Natural killer cell treated with Interleukin-12 subunit alpha and Interleukin-12 subunit beta and Interleukin-15 and Interleukin-18, amount 100 ng/mL, for 72 hours (primary cell): ENCODE measurements around the gene HOXA3. TPM values are rescaled to one million over a fixed set of nuclear protein-coding genes. Genes with fewer than 3 reads are reported as not detected.

ENCODE experiments used
- ATAC-seq, 2 donors: fragments of 150-1000 bp; cut with Tn5 transposase in 1 of 2; sonication (Bioruptor Pico), chemical (Tn5 transposase) in 1 of 2; 2 replicates each; pipeline ENCODE4 v1.10.0; 2021
- DNase-seq: peaks from one replicate; pipeline ENCODE4 v3.0.0; 2022; ENCODE audit warnings: low spot score
- H3K27ac Mint-ChIP-seq, 2 donors: 1 replicate in 1 of 2; 2 replicates in 1 of 2; pipeline ENCODE4 v1.8.0; 2022; ENCODE audit warnings: mixed read lengths in 2 of 2, mild to moderate bottlenecking in 1 of 2, moderate library complexity in 1 of 2
- H3K27me3 Mint-ChIP-seq, 2 donors: 1 replicate in 1 of 2; 2 replicates in 1 of 2; pipeline ENCODE4 v1.8.0; 2022; ENCODE audit warnings: mixed read lengths in 2 of 2
- H3K36me3 Mint-ChIP-seq: one replicate; pipeline ENCODE4 v1.8.0; 2022; ENCODE audit warnings: mixed read lengths
- H3K4me1 Mint-ChIP-seq, 2 donors: 1 replicate in 1 of 2; 2 replicates in 1 of 2; pipeline ENCODE4 v1.8.0; 2022; ENCODE audit warnings: low read depth in 2 of 2, mixed read lengths in 2 of 2, mild to moderate bottlenecking in 1 of 2
- H3K4me3 Mint-ChIP-seq: one replicate; pipeline ENCODE4 v1.8.0; 2022; ENCODE audit warnings: mixed read lengths
- H3K9me3 Mint-ChIP-seq: 2 replicates; pipeline ENCODE4 v1.8.0; 2022; ENCODE audit warnings: mixed read lengths
- total RNA-seq, 2 donors: library from RNA; stranded (reverse); gene quantifications; one replicate each; pipeline ENCODE4 v1.2.3, GENCODE V29; 2022

Gene HOXA3
- total RNA-seq, 2 donors from 2014 or later = not detected

DNA sequence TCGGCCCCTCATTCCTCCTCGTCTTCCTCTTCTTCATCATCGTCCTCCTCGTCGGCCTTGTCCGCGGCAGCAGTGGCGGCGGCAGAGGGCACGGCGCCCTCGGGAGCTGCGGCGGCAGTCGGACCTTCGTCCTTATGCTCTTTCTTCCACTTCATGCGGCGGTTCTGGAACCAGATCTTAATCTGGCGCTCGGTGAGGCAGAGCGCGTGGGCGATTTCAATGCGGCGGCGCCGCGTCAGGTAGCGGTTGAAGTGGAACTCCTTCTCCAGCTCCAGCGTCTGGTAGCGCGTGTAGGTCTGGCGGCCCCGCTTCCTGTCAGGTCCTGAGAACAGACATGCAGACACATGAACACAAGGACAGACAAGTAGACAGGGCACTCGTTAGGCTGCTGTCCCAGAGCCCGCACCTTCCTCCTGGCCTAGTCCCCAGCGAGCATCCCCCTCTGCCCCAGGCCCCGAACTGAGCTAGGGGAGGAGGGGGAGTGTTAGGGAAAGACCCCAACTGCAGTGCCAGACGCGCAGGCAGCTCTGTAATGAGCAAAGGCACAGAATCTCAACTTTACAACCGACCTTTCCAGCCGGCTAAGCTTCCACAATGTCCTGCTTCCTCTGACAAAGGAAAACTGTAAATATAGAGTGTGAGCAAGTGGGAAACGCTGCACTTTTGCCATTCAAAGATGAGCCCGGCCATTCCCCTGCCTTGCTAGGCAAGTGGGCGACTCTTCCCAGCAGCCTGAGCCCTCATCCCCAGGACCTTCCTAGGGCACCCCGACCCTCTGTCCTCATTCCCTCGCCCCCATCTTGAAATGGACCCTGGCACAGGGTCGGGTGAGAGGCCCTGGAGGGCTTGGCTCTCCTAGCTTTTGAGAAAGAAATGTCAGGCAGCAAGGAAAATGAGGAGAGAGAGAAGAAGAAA lies 2.8 kb upstream of the HOXA3 start:
- peak; percentile 55 for DNase-seq

DNA sequence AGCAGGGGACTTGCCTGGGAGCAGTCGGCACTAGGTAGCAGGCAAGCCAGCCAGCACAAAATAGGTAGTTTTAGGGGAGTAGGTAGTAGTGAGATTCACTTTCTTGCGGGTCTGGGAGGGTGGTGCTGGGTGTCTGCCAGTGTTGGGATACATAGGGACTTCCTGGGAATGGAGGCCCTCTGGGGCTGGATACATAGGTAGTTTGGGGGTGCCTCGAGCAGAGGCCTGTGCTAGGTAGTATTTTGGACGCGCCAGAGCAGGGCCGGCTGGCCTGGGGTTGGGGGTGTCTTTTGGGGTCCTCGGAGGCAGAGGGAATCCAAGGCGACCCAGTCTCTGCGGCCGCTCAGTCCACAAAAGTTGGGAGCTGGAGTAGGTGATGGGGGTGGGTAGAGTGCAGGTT lies 2.0 kb upstream of the HOXA3 start:
- Mint-ChIP-seq H3K36me3 (no peaks in the 10 kb centered on the region), H3K4me1 (peaks cover 49 to 59% of the 10 kb centered on the region in 2 donors), H3K27ac (no peak overlapping the region), H3K4me3 (peak overlapping the region; percentile 91), H3K27me3 (peaks cover 64 to 70% of the 10 kb centered on the region in 2 donors), H3K9me3 (no peaks in the 10 kb centered on the region)
- ATAC-seq (no peak), DNase-seq (no peak)

More for the DNA sequence above, 2.8 kb upstream of the HOXA3 start:
- Mint-ChIP-seq H3K27me3 (peaks cover 69 to 78% of the 10 kb centered on the region in 2 donors), H3K9me3 (no peaks in the 10 kb centered on the region), H3K4me1 (peaks cover 55 to 62% of the 10 kb centered on the region in 2 donors), H3K4me3 (peak overlapping the region; percentile 91), H3K27ac (peak overlapping the region; percentile 57 to 64), H3K36me3 (no peaks in the 10 kb centered on the region)
- no peak for ATAC-seq

DNA sequence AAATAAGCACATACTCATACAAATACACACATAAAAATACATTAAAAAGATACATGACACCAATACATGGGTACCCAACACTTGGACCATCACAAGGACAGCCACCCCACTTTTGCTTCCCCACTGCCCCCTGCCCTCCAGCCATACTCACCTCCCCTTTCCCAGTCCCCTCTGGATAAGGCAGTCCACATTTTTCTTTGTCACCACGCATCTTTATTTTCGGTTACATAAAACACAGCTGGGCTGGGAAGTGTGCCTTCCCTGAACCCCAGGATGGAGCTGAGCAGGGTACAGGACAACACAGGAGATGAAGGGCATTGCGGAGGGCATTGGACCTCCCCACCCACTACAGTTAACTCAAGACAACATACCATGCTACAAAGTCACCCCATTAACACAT lies 1.1 kb upstream of the HOXA3 start:
- no peaks in the 10 kb centered on the region for H3K36me3 Mint-ChIP-seq
- peaks cover 49 to 59% of the 10 kb centered on the region in 2 donors for H3K4me1 Mint-ChIP-seq
- DNase-seq (no peak), ATAC-seq (no peak)
- H3K27me3 Mint-ChIP-seq = peaks cover 58 to 63% of the 10 kb centered on the region in 2 donors
- H3K9me3 Mint-ChIP-seq = no peaks in the 10 kb centered on the region
- H3K4me3 Mint-ChIP-seq = no peak overlapping the region
- H3K27ac Mint-ChIP-seq = no peak overlapping the region

DNA sequence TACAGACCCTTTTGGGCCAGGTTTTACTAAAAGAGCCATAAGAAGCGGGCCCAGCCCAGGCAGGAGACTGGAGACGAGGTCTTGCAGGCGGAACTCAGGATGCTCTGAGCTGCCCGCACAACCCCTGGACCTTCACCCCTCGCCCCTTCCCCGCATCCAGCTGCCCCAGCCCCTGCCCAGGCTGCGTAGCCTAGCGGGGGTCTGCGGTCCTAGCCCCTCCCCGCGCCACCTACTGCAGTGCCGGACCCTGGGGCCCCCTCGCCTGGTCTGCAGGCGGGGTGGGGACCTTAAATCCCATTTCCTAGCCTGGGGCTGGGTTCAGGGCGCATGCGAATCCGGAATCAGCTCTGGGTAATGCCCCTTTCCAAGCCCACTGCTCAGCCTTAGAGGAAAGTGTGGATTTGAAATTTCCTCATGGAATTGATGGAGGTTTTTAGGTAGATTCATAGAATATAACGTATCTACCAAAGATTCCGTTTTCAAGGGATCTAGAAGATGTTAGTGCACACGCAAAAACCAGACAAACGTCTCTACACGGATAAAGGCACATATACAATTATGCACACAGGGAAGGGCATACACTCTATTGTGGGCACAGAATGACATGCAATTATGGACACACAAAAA lies 546 bp upstream of the HOXA3 start:
- no peaks in the 10 kb centered on the region for H3K9me3 Mint-ChIP-seq
- H3K4me1 Mint-ChIP-seq = peaks cover 43 to 60% of the 10 kb centered on the region in 2 donors
- no peaks in the 10 kb centered on the region for H3K36me3 Mint-ChIP-seq
- peak overlapping the region; percentile 84 for H3K4me3 Mint-ChIP-seq
- H3K27me3 Mint-ChIP-seq = peaks cover 55 to 63% of the 10 kb centered on the region in 2 donors
- H3K27ac Mint-ChIP-seq = no peak overlapping the region
- no peak for ATAC-seq
- peak; percentile 58 for DNase-seq

DNA sequence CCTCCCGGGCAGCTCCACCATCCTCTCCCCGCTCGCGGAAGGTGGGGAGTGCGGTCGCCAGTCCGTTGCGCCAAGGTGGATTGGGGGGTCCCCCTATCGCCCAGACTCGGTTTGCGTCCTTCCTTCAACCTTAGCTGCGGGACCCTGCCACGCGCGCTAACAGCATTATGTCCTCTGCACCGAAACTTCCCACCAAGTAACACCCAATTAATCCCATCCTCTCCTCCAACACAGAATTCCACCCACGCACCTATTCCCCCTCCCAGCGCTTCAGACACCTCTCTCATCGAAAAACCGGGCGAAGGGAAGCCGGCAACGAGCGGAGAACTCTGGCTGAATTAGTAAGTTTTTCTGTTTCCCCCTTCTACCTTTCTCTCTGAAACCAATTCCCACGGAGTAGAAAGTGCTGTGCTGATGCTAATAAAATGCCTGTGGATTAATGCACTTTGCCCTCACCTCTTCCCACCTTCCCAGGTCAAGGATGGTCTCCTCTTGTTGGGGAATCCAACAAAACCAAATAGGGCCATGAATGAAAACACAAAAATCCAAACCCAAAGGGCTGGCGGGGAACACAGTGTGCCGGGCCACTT lies 947 bp downstream of the HOXA3 start:
- H3K27ac Mint-ChIP-seq = no peak overlapping the region

DNA sequence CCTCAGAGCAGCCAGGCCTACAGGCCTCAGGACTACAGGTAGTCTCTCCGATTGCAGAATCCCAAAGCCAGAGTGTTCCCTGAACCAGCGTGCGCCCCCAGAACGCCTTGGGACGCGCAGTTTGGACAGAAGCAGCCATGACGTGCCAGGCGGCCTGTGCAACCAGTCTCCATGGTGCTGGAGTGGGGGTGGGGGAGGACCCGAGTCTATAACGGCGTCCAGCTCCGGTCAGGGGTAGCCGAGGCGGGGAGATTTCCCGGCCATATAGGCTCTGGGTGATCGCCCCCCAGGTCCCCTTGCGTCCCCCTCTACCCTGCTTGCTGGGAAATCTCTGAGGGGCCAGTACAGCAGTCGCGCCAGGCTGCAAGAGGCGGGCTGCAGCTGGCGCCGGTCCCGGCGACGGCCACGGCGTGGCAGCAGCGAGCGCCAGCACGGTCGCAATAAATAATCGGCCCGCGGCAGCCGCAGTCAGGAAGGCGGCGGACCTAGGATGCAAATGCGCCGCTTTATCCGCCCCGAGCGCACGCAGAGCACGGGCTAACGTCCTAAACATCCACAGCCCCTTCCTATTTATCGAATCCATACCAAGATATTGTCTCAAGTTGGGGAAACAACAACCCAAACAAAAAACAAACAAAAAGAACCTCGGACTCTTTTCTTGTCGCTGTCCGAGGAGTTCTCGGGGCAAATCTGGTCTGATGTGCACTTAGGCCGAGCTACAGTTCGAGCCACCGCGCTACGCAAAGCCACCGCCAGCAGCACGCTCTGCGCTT lies 1.6 kb downstream of the HOXA3 start:
- H3K4me1 Mint-ChIP-seq = peaks cover 45 to 53% of the 10 kb centered on the region in 2 donors
- peak overlapping the region; percentile 84 for H3K4me3 Mint-ChIP-seq
- DNase-seq (peak; percentile 74), ATAC-seq (peak; percentile 83 to 91)
- peaks cover 56 to 68% of the 10 kb centered on the region in 2 donors for H3K27me3 Mint-ChIP-seq
- H3K9me3 Mint-ChIP-seq = no peaks in the 10 kb centered on the region
- H3K36me3 Mint-ChIP-seq = no peaks in the 10 kb centered on the region
- no peak overlapping the region for H3K27ac Mint-ChIP-seq

More for the DNA sequence above, 947 bp downstream of the HOXA3 start:
- ATAC-seq (no peak), DNase-seq (peak; percentile 59)
- H3K9me3 Mint-ChIP-seq = no peaks in the 10 kb centered on the region
- H3K4me1 Mint-ChIP-seq = peaks cover 46 to 58% of the 10 kb centered on the region in 2 donors
- no peaks in the 10 kb centered on the region for H3K36me3 Mint-ChIP-seq
- H3K4me3 Mint-ChIP-seq = peak overlapping the region; percentile 84
- peaks cover 53 to 65% of the 10 kb centered on the region in 2 donors for H3K27me3 Mint-ChIP-seq

DNA sequence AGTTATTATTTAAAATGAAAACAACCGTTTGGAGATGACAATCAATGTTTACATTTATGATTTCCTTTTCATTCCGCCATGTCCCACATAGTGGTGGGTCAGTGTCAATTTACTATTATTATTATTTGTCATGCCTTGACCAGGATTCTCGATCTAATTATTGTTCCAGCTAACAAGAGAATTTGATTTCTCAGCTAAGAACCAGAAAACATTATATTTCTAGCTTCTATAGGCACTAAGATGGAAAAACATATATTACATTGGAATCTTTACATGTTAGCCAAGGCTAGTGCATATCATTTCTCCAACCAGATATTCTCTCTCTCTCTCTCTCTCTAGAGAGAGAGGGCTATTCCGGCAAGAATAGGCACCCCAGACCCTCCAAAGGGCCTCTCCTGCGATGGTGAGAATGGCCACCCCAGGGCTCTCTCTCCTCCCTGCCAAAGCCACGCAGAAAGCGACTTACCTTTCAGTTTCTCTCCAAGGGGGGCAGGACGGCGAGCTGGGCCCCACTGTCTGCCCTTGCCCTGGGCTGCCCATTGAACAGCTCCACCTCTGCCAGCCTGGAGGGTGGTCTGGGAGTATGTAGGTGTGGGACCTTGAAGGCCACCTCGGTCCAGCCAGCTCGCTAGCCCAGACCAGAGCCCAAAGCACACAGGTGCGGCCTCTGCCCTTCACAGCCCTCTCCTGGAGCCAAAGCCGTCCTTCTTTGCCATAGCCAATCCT lies 2.4 kb downstream of the HOXA3 start:
- H3K36me3 Mint-ChIP-seq = no peaks in the 10 kb centered on the region
- peak overlapping the region; percentile 84 for H3K4me3 Mint-ChIP-seq
- DNase-seq = peak; percentile 45
- ATAC-seq = peak; percentile 2 to 25
- H3K27me3 Mint-ChIP-seq = peaks cover 55 to 60% of the 10 kb centered on the region in 2 donors
- H3K9me3 Mint-ChIP-seq = no peaks in the 10 kb centered on the region
- peaks cover 40 to 49% of the 10 kb centered on the region in 2 donors for H3K4me1 Mint-ChIP-seq
- no peak overlapping the region for H3K27ac Mint-ChIP-seq

DNA sequence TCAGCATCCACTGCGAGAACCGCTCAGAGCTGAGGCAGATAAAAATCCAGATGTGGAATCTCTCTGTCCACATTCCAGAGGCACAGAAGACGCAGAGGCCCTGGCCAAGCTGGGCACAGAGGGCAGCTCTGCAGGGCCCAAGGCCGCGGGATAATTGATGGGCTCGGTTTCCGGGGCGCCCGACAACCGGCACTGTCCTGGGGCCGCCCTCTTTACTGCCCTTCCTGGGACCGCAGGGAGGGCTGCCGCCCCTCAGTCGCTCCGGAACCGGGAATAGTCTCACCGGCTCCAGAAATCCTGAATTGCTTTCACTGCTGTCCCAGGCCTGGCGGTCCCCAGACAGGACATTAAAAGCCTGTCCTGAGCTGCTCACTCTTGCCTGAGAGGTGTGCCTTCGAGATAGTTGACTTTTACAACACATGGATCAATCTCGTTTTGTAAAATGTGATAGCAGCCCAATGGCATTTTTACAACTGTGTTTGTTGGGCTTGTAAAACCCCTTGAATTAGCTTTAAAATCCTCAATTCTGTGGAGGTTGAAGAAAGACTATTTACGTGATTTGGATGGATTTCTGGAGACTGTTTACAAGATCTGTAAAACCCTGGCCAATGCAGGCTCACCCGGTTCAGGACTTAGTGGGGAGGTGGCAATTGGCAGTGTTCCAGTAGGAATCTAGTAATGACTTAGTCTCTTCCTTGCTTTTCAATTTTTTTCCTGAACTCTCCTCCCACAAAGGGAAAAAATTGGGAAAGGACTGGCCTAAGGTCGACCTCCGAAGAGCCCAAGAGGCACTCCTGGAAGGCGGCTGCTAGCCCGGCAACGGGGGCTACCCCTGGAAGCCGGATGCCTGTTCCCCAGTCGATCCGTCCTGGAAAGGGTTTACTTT lies 3.4 kb downstream of the HOXA3 start:
- DNase-seq = peak; percentile 50
- peaks cover 30 to 40% of the 10 kb centered on the region in 2 donors for H3K4me1 Mint-ChIP-seq
- H3K27ac Mint-ChIP-seq = no peak overlapping the region
- H3K4me3 Mint-ChIP-seq = no peak overlapping the region
- H3K36me3 Mint-ChIP-seq = no peaks in the 10 kb centered on the region
- H3K27me3 Mint-ChIP-seq = peaks cover 46 to 50% of the 10 kb centered on the region in 2 donors
- no peaks in the 10 kb centered on the region for H3K9me3 Mint-ChIP-seq
- no peak for ATAC-seq

DNA sequence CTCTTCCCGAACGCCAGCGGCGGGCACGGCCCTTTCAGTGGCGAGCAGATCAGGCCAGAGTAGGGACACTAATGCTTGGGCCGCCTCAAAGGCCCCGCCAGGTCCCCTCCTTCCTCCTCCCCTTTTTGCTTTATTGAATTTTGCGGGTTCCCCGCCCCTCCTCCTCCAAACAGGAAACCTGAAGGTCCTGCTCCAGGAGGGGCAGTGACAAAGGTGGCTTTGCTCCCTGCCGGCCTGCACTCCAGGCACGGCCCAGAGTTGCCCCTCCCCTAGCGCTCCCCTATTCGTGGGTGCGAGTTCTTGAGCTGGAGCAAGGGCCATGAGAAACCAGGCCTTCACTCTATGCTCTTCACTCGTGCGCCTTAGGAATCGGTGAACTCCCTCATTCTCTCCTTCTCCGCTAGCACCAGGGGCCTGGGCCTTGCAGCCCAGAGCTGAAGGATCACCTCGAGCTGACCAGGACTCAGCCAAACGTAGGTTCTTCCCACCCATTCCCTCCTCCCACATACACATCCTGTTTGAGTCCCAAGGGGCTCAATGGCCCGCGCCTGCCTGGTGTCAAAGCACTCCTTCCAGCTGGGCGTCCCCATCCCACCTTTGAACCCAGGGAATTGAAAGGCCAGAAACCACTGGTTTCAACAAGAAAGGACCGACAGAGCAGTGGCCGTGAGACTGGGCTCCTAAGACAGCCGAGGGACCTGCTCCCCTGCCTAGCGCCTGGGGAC lies 4.2 kb downstream of the HOXA3 start:
- ATAC-seq (no peak), DNase-seq (peak; percentile 58)
- H3K4me3 Mint-ChIP-seq = peak overlapping the region; percentile 78
- peaks cover 38 to 42% of the 10 kb centered on the region in 2 donors for H3K27me3 Mint-ChIP-seq
- peaks cover 25 to 32% of the 10 kb centered on the region in 2 donors for H3K4me1 Mint-ChIP-seq
- no peak overlapping the region for H3K27ac Mint-ChIP-seq
- no peaks in the 10 kb centered on the region for H3K9me3 Mint-ChIP-seq
- H3K36me3 Mint-ChIP-seq = no peaks in the 10 kb centered on the region

DNA sequence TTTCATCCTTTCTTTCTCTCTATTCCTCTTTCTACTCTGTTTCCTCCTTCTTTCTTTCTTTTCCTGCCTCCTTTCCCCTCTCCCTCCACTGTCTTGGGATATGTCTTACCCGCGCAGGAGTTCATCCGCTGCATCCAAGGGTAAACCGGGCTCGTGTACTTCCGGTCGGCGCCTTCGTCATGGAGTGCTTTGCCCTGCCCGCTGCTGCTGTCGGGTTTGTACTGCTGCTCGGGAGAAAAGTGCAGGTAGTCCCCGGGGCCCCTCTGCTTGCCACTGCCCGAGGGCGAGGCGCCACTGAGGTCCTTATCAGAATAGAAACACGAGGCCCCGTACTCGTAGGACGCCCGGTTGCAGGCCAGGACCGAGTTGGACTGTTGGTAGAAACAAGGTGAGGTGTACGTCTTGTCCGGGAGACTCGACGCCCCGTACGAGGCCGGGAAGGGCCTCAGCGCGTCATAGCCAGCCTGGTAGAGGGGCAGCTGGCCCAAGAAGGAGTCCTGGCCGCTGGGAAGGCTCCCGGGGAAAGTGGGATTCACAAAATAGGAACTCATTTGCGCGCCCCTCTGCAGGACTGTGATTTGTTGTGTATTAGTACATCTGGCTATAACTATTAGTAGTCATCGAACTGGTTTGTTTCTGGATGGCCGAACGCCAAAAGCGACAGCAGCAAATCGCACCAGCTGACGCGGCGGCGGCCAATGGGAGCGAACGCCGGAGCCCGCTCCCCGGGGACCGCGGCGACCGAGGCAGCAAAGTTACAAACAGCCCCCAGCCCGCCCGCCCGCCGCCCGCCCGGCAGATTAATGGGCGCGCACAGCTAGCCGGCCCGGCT lies 5.0 kb downstream of the HOXA3 start, which contains the start of gene HOXA6:
TSS of gene HOXA6 (minus strand) at position 576 of the 832 bp plus-strand sequence. CDS start at position 551, 25 bp downstream.
- H3K4me1 Mint-ChIP-seq = peaks cover 30 to 34% of the 10 kb centered on the region in 2 donors
- H3K27ac Mint-ChIP-seq = no peak within 1 kb of the TSS
- peak within 1 kb of the TSS; percentile 78 for H3K4me3 Mint-ChIP-seq
- DNase-seq = peak; percentile 57
- peaks cover 40 to 44% of the 10 kb centered on the region in 2 donors for H3K27me3 Mint-ChIP-seq
- no peaks in the 10 kb centered on the region for H3K36me3 Mint-ChIP-seq
- H3K9me3 Mint-ChIP-seq = no peaks in the 10 kb centered on the region
- ATAC-seq = no peak
